ENCODE results near the gene ARHGEF33. TPM values are rescaled to one million over a fixed set of nuclear protein-coding genes. Genes with fewer than 3 reads are reported as not detected.

Gene ARHGEF33
- total RNA-seq, 3 donors from 2014 or later (not counting 1 experiment from before 2014, with no cell fraction given): 0.27 TPM; not detected in 2

DNA sequence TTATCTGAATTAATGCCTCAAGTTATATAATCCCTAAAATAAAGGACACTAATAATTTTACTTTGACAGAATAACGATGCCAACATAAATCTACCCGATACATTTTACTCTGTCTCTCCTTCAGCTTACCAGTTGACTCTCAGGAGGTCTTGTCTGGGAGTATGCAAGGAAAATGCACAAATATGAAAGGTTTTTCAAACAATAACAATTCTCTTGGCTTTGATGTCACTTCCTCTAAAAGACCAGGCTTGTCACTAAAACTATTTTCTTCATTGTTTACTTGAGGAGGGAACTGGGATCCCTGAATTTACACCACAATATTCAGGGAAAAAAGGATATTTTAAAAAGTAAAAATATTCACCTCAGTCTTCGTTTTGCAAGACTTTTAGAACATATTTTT is 134.0 kb downstream of the ARHGEF33 start:
- TF ChIP-seq, protein P1, sequence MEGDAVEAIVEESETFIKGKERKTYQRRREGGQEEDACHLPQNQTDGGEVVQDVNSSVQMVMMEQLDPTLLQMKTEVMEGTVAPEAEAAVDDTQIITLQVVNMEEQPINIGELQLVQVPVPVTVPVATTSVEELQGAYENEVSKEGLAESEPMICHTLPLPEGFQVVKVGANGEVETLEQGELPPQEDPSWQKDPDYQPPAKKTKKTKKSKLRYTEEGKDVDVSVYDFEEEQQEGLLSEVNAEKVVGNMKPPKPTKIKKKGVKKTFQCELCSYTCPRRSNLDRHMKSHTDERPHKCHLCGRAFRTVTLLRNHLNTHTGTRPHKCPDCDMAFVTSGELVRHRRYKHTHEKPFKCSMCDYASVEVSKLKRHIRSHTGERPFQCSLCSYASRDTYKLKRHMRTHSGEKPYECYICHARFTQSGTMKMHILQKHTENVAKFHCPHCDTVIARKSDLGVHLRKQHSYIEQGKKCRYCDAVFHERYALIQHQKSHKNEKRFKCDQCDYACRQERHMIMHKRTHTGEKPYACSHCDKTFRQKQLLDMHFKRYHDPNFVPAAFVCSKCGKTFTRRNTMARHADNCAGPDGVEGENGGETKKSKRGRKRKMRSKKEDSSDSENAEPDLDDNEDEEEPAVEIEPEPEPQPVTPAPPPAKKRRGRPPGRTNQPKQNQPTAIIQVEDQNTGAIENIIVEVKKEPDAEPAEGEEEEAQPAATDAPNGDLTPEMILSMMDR (IDR thresholded peaks at IDR 0.05): no peak
- H3K4me3 ChIP-seq (ENCODE audit: low read length): no peak overlapping the region
- H3K4me1 ChIP-seq (ENCODE audit: control insufficient read depth, insufficient read depth, low read length): no peaks in the 10 kb centered on the region
- H3K27ac Mint-ChIP-seq: peak overlapping the region in 1 of 2 donors; percentile 63
- H3K27me3 ChIP-seq (ENCODE audit: control insufficient read depth, insufficient read depth, low read length): no peaks in the 10 kb centered on the region
- H3K9me3 ChIP-seq (ENCODE audit: control insufficient read depth, insufficient read depth, low read length): no peaks in the 10 kb centered on the region
- no peak overlapping the region for H3K27ac ChIP-seq (ENCODE audit: low read length)
- no peaks in the 10 kb centered on the region for H3K4me1 Mint-ChIP-seq
- intact Hi-C loops (cut with micrococcal nuclease): no loop called here
- no peaks in the 10 kb centered on the region for H3K27me3 Mint-ChIP-seq (ENCODE audit: low read depth in 2 of 2)
- ATAC-seq (no peak), DNase-seq (no peak)
- H3K36me3 ChIP-seq (ENCODE audit: control insufficient read depth, insufficient read depth, low read length): peaks cover 28% of the 10 kb centered on the region
- H3K9me3 Mint-ChIP-seq: no peaks in the 10 kb centered on the region
- no peak overlapping the region for H3K4me3 Mint-ChIP-seq
- peaks cover 8% of the 10 kb centered on the region for H3K36me3 Mint-ChIP-seq
- WGBS (ENCODE audit: insufficient coverage): 90% methylated on average over 2 of the region's 3 CpGs

DNA sequence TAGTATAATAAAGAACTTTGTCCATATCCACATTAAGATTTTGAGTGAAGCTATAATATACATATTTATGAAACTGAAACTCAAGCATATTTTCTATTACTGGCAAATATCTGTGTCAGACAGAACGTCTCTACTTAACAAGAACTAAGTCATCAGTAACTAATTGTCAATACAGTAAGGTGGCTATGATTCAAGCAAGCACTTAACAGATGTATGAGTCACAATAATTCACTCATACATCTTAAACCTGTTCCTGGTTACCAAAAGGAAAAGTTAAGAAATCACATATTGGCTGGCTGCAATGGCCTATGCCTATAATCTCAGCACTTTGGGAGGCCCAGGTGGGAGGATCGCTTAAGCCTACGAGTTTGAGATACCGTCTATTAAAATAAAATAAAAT is 135.2 kb downstream of the ARHGEF33 start:
- ATAC-seq (no peak), DNase-seq (no peak)
- intact Hi-C loops (cut with micrococcal nuclease): no loop called here
- Histone ChIP-seq H3K4me1 (ENCODE audit: control insufficient read depth, insufficient read depth, low read length) (no peaks in the 10 kb centered on the region), H3K27me3 (ENCODE audit: control insufficient read depth, insufficient read depth, low read length) (no peaks in the 10 kb centered on the region), H3K4me3 (ENCODE audit: low read length) (no peak overlapping the region), H3K9me3 (ENCODE audit: control insufficient read depth, insufficient read depth, low read length) (no peaks in the 10 kb centered on the region), H3K27ac (ENCODE audit: low read length) (no peak overlapping the region), H3K36me3 (ENCODE audit: control insufficient read depth, insufficient read depth, low read length) (peaks cover 25% of the 10 kb centered on the region)
- H3K9me3 Mint-ChIP-seq: no peaks in the 10 kb centered on the region
- no peak overlapping the region for H3K4me3 Mint-ChIP-seq
- H3K4me1 Mint-ChIP-seq: no peaks in the 10 kb centered on the region
- TF ChIP-seq, protein P1 (IDR thresholded peaks at IDR 0.05): no peak
- H3K36me3 Mint-ChIP-seq: peaks cover 8% of the 10 kb centered on the region
- H3K27me3 Mint-ChIP-seq (ENCODE audit: low read depth in 2 of 2): no peaks in the 10 kb centered on the region
- H3K27ac Mint-ChIP-seq: no peak overlapping the region
- WGBS (ENCODE audit: insufficient coverage): 63% methylated on average over 1 of the region's 4 CpGs

Other genes with a start within 250 kb of the ARHGEF33 start
- 10 to 100 TPM in 2 of 3 donors, 1 to 10 TPM in 1; 4.0 to 12.4 (median 11.0) TPM for gene GALM, start 223.8 kb upstream of the ARHGEF33 start, total RNA-seq
- gene SRSF7, start 138.5 kb upstream of the ARHGEF33 start, total RNA-seq: 100 to 1,000 TPM; 323 to 538 (median 359) TPM
- gene GEMIN6, start 111.7 kb upstream of the ARHGEF33 start, total RNA-seq: 1 to 10 TPM; 3.5 to 7.3 (median 5.7) TPM
- gene DHX57, start 13.9 kb upstream of the ARHGEF33 start, total RNA-seq: 10 to 100 TPM; 12.8 to 21.9 (median 18.5) TPM
- gene MORN2, start 13.9 kb upstream of the ARHGEF33 start, total RNA-seq: 1 to 10 TPM; 1.4 to 2.3 (median 1.7) TPM
- 10 to 100 TPM; 32.6 to 73.9 (median 52.7) TPM for gene SOS1, start 231.2 kb downstream of the ARHGEF33 start, total RNA-seq

Data from natural killer cell (primary cell).